Smooth muscle cell (in vitro differentiated cells): ENCODE results near the gene EYA2. TPM values are rescaled to one million over a fixed set of nuclear protein-coding genes. Genes with fewer than 3 reads are reported as not detected.

Experiments
- DNase-seq: peaks from one replicate; lab custom pipeline; 2025; ENCODE audit not compliant: unreplicated experiment; lab: John Stamatoyannopoulos, UW
- H2AFZ ChIP-seq: fragments of 200-600 bp; sonication (generic); 2 replicates; pipeline ENCODE4 v1.6.0; 2016; ENCODE audit warnings: antibody characterized with exemption, low read depth, mild to moderate bottlenecking
- H3F3A ChIP-seq: fragments of 200-600 bp; sonication (generic); 2 replicates; pipeline ENCODE4 v1.6.0; 2017; ENCODE audit warnings: antibody characterized with exemption, low read depth
- H3K27ac ChIP-seq: fragments of 200-600 bp; sonication (generic); 2 replicates; pipeline ENCODE4 v1.5.1; 2016; ENCODE audit warnings: low read depth, mild to moderate bottlenecking
- H3K27me3 ChIP-seq: fragments of 200-600 bp; sonication (generic); 2 replicates; pipeline ENCODE4 v1.6.1; 2016; ENCODE audit warnings: low read depth, mild to moderate bottlenecking
- H3K36me3 ChIP-seq: fragments of 200-600 bp; sonication (generic); 2 replicates; pipeline ENCODE4 v1.5.1; 2016; ENCODE audit warnings: low read depth
- H3K4me1 ChIP-seq: fragments of 200-600 bp; sonication (generic); 2 replicates; pipeline ENCODE4 v1.5.1; 2016; ENCODE audit warnings: low read depth
- H3K4me2 ChIP-seq: fragments of 200-600 bp; sonication (generic); 2 replicates; pipeline ENCODE4 v1.6.0; 2016; ENCODE audit warnings: mild to moderate bottlenecking
- H3K4me3 ChIP-seq: fragments of 200-600 bp; sonication (generic); 2 replicates; pipeline ENCODE4 v1.5.1; 2016; ENCODE audit warnings: mild to moderate bottlenecking
- H3K79me2 ChIP-seq: fragments of 200-600 bp; sonication (generic); 2 replicates; pipeline ENCODE4 v1.6.0; 2016; ENCODE audit warnings: low read depth, mild to moderate bottlenecking
- H3K9ac ChIP-seq: fragments of 200-600 bp; sonication (generic); 2 replicates; pipeline ENCODE4 v1.6.0; 2016; ENCODE audit warnings: low read depth
- H3K9me3 ChIP-seq: fragments of 200-600 bp; sonication (generic); replicated peaks from 2 replicates; pipeline ENCODE4 v1.5.1; 2016; ENCODE audit warnings: low read depth
- H4K20me1 ChIP-seq: fragments of 200-600 bp; sonication (generic); 2 replicates; pipeline ENCODE4 v1.6.0; 2016; ENCODE audit warnings: low read depth
- WGBS: methylation state at CpG from one replicate; pipeline ENCODE4 v1.1.7; 2016; ENCODE audit warnings: low lambda C conversion rate; 5-methylcytosine and 5-hydroxymethylcytosine counted together
- polyA plus RNA-seq: library from polyadenylated mRNA; unstranded; fragments of >200 nt; fragmentation: Nextera tagmentation; extraction: Ambion mirVana; gene quantifications from 2 replicates; pipeline ENCODE4 v1.2.1, GENCODE V29; 2016
- total RNA-seq: library from RNA; depleted of rRNA; stranded (reverse); fragments of >200 nt; gene quantifications from 2 replicates; pipeline ENCODE4 v1.2.3, GENCODE V29; 2014
- TF ChIP-seq, protein P1 (sequence below): fragments of 200-600 bp; sonication (generic); IDR thresholded peaks from 2 replicates; pipeline ENCODE4 v1.5.1; 2017; ENCODE audit warnings: borderline replicate concordance, mild to moderate bottlenecking, antibody characterized with exemption; ENCODE audit not compliant: insufficient read depth, poor library complexity, severe bottlenecking

The EYA2 gene
- total and polyA plus RNA-seq, 2 experiments from 2014 or later: 0.98 to 1.3 TPM

DNA sequence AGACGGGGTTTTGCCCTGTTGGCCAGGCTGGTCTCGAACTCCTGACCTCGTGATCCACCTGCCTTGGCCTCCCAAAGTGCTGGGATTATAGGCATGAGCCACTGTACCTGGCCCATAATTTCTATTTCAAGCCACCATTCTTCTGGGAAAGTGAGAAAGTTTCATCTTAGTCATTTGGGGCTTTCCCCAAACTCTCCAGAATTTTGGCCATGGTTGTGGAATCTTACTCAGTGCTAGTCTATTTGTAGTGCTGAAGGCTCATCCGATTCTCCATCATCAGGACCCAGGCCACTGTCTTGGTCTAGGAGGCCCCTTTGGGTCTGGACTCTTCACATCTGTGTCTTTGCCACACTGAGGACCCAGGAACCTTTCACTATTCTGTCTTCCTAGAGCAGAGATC lies 164.9 kb downstream of the EYA2 start:
- Histone ChIP-seq H3K36me3 (no peaks in the 10 kb centered on the region), H3K27me3 (no peaks in the 10 kb centered on the region), H3K79me2 (no peaks in the 10 kb centered on the region), H3K4me3 (no peak overlapping the region), H3K27ac (no peak overlapping the region), H3F3A (no peaks in the 10 kb centered on the region), H3K4me2 (no peak overlapping the region), H3K4me1 (no peaks in the 10 kb centered on the region), H4K20me1 (no peaks in the 10 kb centered on the region), H3K9ac (no peak overlapping the region), H3K9me3 (no peaks in the 10 kb centered on the region), H2AFZ (no peak overlapping the region)
- WGBS: 89% methylated on average over 4 of the region's 4 CpGs
- DNase-seq: no peak
- TF ChIP-seq, protein P1, sequence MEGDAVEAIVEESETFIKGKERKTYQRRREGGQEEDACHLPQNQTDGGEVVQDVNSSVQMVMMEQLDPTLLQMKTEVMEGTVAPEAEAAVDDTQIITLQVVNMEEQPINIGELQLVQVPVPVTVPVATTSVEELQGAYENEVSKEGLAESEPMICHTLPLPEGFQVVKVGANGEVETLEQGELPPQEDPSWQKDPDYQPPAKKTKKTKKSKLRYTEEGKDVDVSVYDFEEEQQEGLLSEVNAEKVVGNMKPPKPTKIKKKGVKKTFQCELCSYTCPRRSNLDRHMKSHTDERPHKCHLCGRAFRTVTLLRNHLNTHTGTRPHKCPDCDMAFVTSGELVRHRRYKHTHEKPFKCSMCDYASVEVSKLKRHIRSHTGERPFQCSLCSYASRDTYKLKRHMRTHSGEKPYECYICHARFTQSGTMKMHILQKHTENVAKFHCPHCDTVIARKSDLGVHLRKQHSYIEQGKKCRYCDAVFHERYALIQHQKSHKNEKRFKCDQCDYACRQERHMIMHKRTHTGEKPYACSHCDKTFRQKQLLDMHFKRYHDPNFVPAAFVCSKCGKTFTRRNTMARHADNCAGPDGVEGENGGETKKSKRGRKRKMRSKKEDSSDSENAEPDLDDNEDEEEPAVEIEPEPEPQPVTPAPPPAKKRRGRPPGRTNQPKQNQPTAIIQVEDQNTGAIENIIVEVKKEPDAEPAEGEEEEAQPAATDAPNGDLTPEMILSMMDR: no peak

DNA sequence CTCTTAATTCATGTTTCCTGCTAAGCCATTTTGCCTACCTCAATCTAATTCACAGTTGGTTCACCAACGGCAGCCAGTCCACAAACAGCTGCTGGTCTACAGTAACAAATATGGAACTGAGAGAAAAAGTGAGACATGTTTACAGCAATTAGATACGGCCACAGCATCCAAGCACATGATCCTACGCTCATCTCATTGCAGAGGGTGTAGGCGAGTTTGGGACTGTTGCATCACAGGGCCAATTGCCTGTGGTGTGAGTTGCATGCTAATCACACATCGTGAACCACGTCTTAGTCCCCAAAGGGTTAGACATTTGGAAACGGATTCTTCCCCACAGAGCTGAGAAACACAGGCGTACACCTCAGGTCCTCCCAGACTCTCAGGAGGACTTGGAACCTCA lies 166.9 kb downstream of the EYA2 start:
- no peak overlapping the region for H2AFZ ChIP-seq
- H3F3A ChIP-seq: no peaks in the 10 kb centered on the region
- H3K9ac ChIP-seq: no peak overlapping the region
- TF ChIP-seq, protein P1: no peak
- no peak for DNase-seq
- no peak overlapping the region for H3K27ac ChIP-seq
- no peaks in the 10 kb centered on the region for H4K20me1 ChIP-seq
- no peak overlapping the region for H3K4me3 ChIP-seq
- no peaks in the 10 kb centered on the region for H3K79me2 ChIP-seq
- no peaks in the 10 kb centered on the region for H3K9me3 ChIP-seq
- H3K27me3 ChIP-seq: no peaks in the 10 kb centered on the region
- no peak overlapping the region for H3K4me2 ChIP-seq
- no peaks in the 10 kb centered on the region for H3K4me1 ChIP-seq
- 95% methylated on average over 8 of the region's 8 CpGs for WGBS
- no peaks in the 10 kb centered on the region for H3K36me3 ChIP-seq

DNA sequence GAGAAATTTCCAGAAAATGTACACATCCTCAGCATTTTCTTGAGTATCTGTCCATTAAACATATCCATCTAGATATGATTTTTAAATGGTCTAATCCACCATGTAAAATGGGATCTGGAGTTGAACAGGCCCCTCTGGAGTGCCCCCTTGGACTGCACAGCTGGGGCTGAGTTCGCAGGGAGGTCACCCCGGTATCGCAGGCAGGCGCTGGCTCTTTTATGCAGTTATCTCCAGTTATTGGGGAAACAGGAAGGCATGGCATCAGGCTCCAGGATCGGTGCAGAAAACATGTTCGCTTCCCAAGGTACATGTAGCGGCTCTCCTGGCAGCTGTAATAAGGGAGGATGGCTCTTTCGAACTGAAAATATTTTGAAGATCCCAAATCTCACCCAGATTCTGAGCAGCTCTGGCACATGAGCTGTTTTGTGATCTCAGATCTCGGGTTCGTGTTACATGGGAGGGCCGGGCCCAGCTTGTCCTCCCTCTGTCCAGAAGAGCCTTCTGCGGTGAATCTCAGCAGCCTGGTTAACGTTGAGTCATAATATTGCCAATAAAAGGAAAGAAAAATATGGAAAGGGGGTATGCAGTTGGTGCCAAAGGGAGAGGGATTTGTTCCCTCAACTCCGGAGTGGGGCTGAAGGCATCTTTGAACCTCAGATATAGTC lies 167.7 kb downstream of the EYA2 start:
- H3K4me2 ChIP-seq: no peak overlapping the region
- H3K27ac ChIP-seq: no peak overlapping the region
- no peak for DNase-seq
- H3F3A ChIP-seq: no peaks in the 10 kb centered on the region
- 90% methylated on average over 14 of the region's 14 CpGs for WGBS
- no peak overlapping the region for H3K4me3 ChIP-seq
- H3K27me3 ChIP-seq: no peaks in the 10 kb centered on the region
- H4K20me1 ChIP-seq: no peaks in the 10 kb centered on the region
- no peaks in the 10 kb centered on the region for H3K79me2 ChIP-seq
- no peak overlapping the region for H3K9ac ChIP-seq
- no peaks in the 10 kb centered on the region for H3K36me3 ChIP-seq
- H2AFZ ChIP-seq: no peak overlapping the region
- no peaks in the 10 kb centered on the region for H3K4me1 ChIP-seq
- TF ChIP-seq, protein P1: no peak
- H3K9me3 ChIP-seq: peaks cover 2% of the 10 kb centered on the region

DNA sequence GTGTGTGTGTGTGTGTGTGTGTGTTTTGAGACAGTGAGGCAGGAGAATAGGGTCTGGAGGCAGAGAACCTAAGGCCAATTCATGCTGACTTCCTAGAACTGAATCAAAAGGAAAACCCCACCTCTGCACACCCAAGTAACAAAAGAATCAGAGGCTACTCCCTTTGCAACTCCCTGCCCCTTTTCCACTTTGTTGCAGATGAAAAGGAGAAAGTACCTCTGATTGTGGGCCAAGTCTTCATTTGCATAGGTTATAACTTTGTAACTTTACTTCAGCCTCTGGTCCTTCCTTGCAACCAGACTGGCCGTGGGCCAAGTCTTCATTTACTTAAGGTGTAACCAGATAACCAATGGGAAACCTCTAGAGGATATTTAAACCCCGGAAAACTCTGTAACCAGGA lies 168.8 kb downstream of the EYA2 start:
- WGBS: 90% methylated on average over 2 of the region's 2 CpGs
- no peaks in the 10 kb centered on the region for H3K79me2 ChIP-seq
- H3K27me3 ChIP-seq: no peaks in the 10 kb centered on the region
- H3K9me3 ChIP-seq: peaks cover 8% of the 10 kb centered on the region
- H3F3A ChIP-seq: peaks cover 5% of the 10 kb centered on the region
- no peak overlapping the region for H3K9ac ChIP-seq
- H3K4me3 ChIP-seq: no peak overlapping the region
- no peak overlapping the region for H2AFZ ChIP-seq
- H4K20me1 ChIP-seq: no peaks in the 10 kb centered on the region
- TF ChIP-seq, protein P1: no peak
- H3K36me3 ChIP-seq: no peaks in the 10 kb centered on the region
- H3K27ac ChIP-seq: no peak overlapping the region
- no peak overlapping the region for H3K4me2 ChIP-seq
- no peak for DNase-seq
- H3K4me1 ChIP-seq: no peaks in the 10 kb centered on the region
